Measurements from ENCODE around the gene RARRES2. TPM values are rescaled to one million over a fixed set of nuclear protein-coding genes. Genes with fewer than 3 reads are reported as not detected.

RARRES2 gene
- total and polyA plus RNA-seq, 2 of the 13 experiments (the other 11 are each of a cell fraction or from before 2014, with no cell fraction given) = 134 to 172 TPM

DNA sequence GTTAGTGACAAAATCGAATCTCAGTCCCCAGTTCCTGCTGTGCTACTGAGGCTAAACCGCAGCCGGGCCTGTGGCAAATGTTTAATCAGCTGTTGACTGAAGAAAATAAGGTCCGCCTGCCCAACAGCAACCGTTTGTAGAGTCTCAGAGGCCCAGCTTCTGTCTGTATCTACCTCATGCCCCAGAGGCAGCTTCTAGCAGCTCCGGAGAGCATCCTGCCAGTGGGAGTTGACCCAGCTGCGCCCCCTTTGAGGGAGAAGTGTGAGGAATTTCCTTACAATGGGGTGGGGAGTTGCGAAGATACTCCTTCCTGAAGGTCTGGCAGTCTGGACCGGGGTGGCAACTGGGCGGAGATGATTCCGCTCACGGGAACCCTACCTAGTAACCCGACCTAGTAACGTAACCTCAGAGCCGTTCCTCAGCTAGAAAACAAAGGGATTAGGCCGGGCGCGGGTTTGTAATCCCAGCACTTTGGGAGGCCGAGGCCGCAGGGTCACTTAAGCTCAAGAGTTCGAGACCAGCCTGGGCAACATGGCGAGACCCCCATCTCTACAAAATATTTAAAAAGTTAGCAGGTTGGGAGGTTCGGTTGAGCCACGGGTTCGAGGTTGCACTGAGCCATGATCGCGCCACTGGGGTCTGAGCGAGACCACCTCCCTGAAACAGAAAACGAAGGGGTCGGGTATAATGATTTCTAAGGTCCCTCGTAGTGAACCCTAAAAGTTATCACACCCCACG lies 36.9 kb upstream of the RARRES2 start (continued):
- TF ChIP-seq MYC (CRISPR knock-in tag; IDR thresholded peaks at IDR 0.05; ENCODE audit: borderline replicate concordance) = peak; percentile 51; the same call in 1 of the 2 replicates
- TF ChIP-seq ZNF441 (CRISPR knock-in tag; IDR thresholded peaks at IDR 0.05; ENCODE audit: borderline replicate concordance) = peak; percentile 42; the same call in 1 of the 2 replicates
- TF ChIP-seq TARDBP (CRISPR knock-in tag; IDR thresholded peaks at IDR 0.05) = no peak
- 0 out of 2 replicates have a peak, but pooled peaks have one; percentile 32 for TF ChIP-seq ZSCAN29 (CRISPR knock-in tag; conservative IDR thresholded peaks at IDR 0.05)
- peak; percentile 1; the same call in 1 of the 2 replicates for TF ChIP-seq SMC3 (IDR thresholded peaks at IDR 0.05; ENCODE audit: low read length)
- 0 out of 2 replicates have a peak, but pooled peaks have one; percentile 23 for TF ChIP-seq RCOR2 (CRISPR knock-in tag; IDR thresholded peaks at IDR 0.05)
- TF ChIP-seq, protein P1, sequence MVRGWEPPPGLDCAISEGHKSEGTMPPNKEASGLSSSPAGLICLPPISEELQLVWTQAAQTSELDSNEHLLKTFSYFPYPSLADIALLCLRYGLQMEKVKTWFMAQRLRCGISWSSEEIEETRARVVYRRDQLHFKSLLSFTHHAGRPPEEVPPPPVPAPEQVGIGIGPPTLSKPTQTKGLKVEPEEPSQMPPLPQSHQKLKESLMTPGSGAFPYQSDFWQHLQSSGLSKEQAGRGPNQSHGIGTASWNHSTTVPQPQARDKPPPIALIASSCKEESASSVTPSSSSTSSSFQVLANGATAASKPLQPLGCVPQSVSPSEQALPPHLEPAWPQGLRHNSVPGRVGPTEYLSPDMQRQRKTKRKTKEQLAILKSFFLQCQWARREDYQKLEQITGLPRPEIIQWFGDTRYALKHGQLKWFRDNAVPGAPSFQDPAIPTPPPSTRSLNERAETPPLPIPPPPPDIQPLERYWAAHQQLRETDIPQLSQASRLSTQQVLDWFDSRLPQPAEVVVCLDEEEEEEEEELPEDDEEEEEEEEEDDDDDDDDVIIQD (CRISPR knock-in tag; IDR thresholded peaks at IDR 0.05; ENCODE audit: low read depth) = no peak
- TF ChIP-seq, protein P2, sequence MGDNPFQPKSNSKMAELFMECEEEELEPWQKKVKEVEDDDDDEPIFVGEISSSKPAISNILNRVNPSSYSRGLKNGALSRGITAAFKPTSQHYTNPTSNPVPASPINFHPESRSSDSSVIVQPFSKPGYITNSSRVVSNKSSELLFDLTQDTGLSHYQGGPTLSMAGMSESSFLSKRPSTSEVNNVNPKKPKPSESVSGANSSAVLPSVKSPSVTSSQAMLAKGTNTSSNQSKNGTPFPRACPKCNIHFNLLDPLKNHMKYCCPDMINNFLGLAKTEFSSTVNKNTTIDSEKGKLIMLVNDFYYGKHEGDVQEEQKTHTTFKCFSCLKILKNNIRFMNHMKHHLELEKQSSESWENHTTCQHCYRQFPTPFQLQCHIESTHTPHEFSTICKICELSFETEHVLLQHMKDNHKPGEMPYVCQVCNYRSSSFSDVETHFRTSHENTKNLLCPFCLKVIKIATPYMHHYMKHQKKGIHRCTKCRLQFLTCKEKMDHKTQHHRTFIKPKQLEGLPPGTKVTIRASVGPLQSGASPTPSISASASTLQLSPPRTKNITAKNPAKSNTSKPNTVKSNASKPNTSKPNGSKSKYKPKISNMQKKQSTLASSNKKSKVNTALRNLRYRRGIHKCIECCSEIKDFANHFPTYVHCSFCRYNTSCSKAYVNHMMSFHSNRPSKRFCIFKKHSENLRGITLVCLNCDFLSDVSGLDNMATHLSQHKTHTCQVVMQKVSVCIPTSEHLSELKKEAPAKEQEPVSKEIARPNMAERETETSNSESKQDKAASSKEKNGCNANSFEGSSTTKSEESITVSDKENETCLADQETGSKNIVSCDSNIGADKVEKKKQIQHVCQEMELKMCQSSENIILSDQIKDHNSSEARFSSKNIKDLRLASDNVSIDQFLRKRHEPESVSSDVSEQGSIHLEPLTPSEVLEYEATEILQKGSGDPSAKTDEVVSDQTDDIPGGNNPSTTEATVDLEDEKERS (CRISPR knock-in tag; IDR thresholded peaks at IDR 0.05) = peak; percentile 33; the same call in 1 of the 2 replicates
- TF ChIP-seq ERF (CRISPR knock-in tag; IDR thresholded peaks at IDR 0.05) = peak; percentile 38; the same call in 1 of the 2 replicates
- TF ChIP-seq, protein P3, sequence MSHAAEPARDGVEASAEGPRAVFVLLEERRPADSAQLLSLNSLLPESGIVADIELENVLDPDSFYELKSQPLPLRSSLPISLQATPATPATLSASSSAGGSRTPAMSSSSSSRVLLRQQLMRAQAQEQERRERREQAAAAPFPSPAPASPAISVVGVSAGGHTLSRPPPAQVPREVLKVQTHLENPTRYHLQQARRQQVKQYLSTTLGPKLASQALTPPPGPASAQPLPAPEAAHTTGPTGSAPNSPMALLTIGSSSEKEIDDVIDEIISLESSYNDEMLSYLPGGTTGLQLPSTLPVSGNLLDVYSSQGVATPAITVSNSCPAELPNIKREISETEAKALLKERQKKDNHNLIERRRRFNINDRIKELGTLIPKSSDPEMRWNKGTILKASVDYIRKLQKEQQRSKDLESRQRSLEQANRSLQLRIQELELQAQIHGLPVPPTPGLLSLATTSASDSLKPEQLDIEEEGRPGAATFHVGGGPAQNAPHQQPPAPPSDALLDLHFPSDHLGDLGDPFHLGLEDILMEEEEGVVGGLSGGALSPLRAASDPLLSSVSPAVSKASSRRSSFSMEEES (CRISPR knock-in tag; IDR thresholded peaks at IDR 0.05) = 0 out of 2 replicates have a peak, but pooled peaks have one; percentile 25
- TF ChIP-seq REL (CRISPR knock-in tag; conservative IDR thresholded peaks at IDR 0.05) = no peak
- TF ChIP-seq, protein P4, sequence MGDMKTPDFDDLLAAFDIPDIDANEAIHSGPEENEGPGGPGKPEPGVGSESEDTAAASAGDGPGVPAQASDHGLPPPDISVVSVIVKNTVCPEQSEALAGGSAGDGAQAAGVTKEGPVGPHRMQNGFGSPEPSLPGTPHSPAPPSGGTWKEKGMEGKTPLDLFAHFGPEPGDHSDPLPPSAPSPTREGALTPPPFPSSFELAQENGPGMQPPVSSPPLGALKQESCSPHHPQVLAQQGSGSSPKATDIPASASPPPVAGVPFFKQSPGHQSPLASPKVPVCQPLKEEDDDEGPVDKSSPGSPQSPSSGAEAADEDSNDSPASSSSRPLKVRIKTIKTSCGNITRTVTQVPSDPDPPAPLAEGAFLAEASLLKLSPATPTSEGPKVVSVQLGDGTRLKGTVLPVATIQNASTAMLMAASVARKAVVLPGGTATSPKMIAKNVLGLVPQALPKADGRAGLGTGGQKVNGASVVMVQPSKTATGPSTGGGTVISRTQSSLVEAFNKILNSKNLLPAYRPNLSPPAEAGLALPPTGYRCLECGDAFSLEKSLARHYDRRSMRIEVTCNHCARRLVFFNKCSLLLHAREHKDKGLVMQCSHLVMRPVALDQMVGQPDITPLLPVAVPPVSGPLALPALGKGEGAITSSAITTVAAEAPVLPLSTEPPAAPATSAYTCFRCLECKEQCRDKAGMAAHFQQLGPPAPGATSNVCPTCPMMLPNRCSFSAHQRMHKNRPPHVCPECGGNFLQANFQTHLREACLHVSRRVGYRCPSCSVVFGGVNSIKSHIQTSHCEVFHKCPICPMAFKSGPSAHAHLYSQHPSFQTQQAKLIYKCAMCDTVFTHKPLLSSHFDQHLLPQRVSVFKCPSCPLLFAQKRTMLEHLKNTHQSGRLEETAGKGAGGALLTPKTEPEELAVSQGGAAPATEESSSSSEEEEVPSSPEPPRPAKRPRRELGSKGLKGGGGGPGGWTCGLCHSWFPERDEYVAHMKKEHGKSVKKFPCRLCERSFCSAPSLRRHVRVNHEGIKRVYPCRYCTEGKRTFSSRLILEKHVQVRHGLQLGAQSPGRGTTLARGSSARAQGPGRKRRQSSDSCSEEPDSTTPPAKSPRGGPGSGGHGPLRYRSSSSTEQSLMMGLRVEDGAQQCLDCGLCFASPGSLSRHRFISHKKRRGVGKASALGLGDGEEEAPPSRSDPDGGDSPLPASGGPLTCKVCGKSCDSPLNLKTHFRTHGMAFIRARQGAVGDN (CRISPR knock-in tag; IDR thresholded peaks at IDR 0.05) = peak; percentile 31; the same call in 1 of the 2 replicates
- TF ChIP-seq, protein P5, sequence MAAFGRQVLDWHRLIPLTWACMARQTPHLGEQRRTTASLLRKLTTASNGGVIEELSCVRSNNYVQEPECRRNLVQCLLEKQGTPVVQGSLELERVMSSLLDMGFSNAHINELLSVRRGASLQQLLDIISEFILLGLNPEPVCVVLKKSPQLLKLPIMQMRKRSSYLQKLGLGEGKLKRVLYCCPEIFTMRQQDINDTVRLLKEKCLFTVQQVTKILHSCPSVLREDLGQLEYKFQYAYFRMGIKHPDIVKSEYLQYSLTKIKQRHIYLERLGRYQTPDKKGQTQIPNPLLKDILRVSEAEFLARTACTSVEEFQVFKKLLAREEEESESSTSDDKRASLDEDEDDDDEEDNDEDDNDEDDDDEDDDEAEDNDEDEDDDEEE (CRISPR knock-in tag; IDR thresholded peaks at IDR 0.05) = no peak
- TF ChIP-seq, protein P6, sequence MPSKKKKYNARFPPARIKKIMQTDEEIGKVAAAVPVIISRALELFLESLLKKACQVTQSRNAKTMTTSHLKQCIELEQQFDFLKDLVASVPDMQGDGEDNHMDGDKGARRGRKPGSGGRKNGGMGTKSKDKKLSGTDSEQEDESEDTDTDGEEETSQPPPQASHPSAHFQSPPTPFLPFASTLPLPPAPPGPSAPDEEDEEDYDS (CRISPR knock-in tag; IDR thresholded peaks at IDR 0.05) = peak; percentile 37; the same call in 1 of the 2 replicates
- no peak for TF ChIP-seq IKZF4 (CRISPR knock-in tag; IDR thresholded peaks at IDR 0.05; ENCODE audit: borderline replicate concordance, low read depth, not compliant biosample characterization)
- TF ChIP-seq ZFY (CRISPR knock-in tag; IDR thresholded peaks at IDR 0.05) = no peak; the same call in 1 of the 2 replicates

All from HepG2 (cell line).